GM12874 (cell line): ENCODE results near the gene CCBE1.

Source experiments
- CTCF ChIP-seq: IDR thresholded peaks from 2 replicates; pipeline ENCODE4 v1.5.1; 2011; ENCODE audit warnings: low read depth, mild to moderate bottlenecking, control low read depth, low read length, moderate library complexity; ENCODE audit not compliant: insufficient read depth

The CCBE1 gene

GRCh38 chr18:59576541-59577385 lies 120.5 kb downstream of the CCBE1 start:
- TF ChIP-seq CTCF, result no peak

- TF ChIP-seq CTCF, result no peak
Observed at GRCh38 chr18:59575995-59576394, 121.2 kb downstream of the CCBE1 start.

GRCh38 chr18:59573962-59574361 lies 123.3 kb downstream of the CCBE1 start:
- TF ChIP-seq CTCF, result no peak

- TF ChIP-seq CTCF, result no peak
Observed at GRCh38 chr18:59571902-59572301, 125.3 kb downstream of the CCBE1 start.

- TF ChIP-seq CTCF, result no peak
Observed at GRCh38 chr18:59570796-59571195, 126.4 kb downstream of the CCBE1 start.

- TF ChIP-seq CTCF, result no peak
Observed at GRCh38 chr18:59570101-59570775, 127.0 kb downstream of the CCBE1 start.

- no peak for TF ChIP-seq CTCF
Observed at GRCh38 chr18:59569390-59569791, 127.8 kb downstream of the CCBE1 start.
